22Rv1 (cell line): Measurements from ENCODE around the gene PDE4B.
A peak's percentile ranks its signal among the peaks of the same experiment; 100 is the strongest.

Experiments
- H3K27ac ChIP-seq: fragments of 450-650 bp; 2 replicates; pipeline ENCODE4 v1.5.1; 2017
- CTCF ChIP-seq: fragments of 450-650 bp; IDR thresholded peaks from 2 replicates; pipeline ENCODE4 v1.5.1; 2017; ENCODE audit warnings: mild to moderate bottlenecking
- ZFX ChIP-seq: fragments of 450-650 bp; IDR thresholded peaks from 2 replicates; pipeline ENCODE4 v1.6.1; 2017; ENCODE audit warnings: antibody characterized with exemption, borderline replicate concordance

Gene PDE4B

GRCh38 chr1:66267201-66267940 lies 474.7 kb downstream of the PDE4B start:
- H3K27ac ChIP-seq, result no peak overlapping the region
- no peak for TF ChIP-seq CTCF
- TF ChIP-seq ZFX, result no peak

GRCh38 chr1:66269222-66269621 lies 476.5 kb downstream of the PDE4B start:
- H3K27ac ChIP-seq, result no peak overlapping the region
- TF ChIP-seq ZFX, result no peak

- TF ChIP-seq ZFX, result no peak
- TF ChIP-seq CTCF, result no peak
- H3K27ac ChIP-seq, result peak overlapping the region; percentile 95
Measured at GRCh38 chr1:66270119-66270812, 477.6 kb downstream of the PDE4B start.

GRCh38 chr1:66271216-66271903 lies 478.7 kb downstream of the PDE4B start:
- H3K27ac ChIP-seq, result peak overlapping the region; percentile 95

GRCh38 chr1:66271904-66272254 lies 479.2 kb downstream of the PDE4B start:
- TF ChIP-seq CTCF (no peak), ZFX (no peak)
- peak overlapping the region; percentile 95 for H3K27ac ChIP-seq

More at GRCh38 chr1:66271216-66271903, 478.7 kb downstream of the PDE4B start:
- no peak for TF ChIP-seq CTCF
- no peak for TF ChIP-seq ZFX

- no peak for TF ChIP-seq CTCF
- no peak for TF ChIP-seq ZFX
- H3K27ac ChIP-seq, result no peak overlapping the region
Measured at GRCh38 chr1:66273656-66274055, 481.0 kb downstream of the PDE4B start.

- TF ChIP-seq ZFX, result no peak
- TF ChIP-seq CTCF, result no peak
- no peak overlapping the region for H3K27ac ChIP-seq
Measured at GRCh38 chr1:66274634-66275033, 481.9 kb downstream of the PDE4B start.
